Esophagus squamous epithelium (tissue), 4 donors: ENCODE data around the gene AGRP.

Experiments used
- CTCF ChIP-seq, 6 experiments: fragments of 450-650 bp in 4 of 6; fragments of 200-600 bp in 2 of 6; sonication (generic) in 2 of 6; IDR thresholded peaks; one replicate each; pipeline ENCODE4 v1.5.1; 2016 to 2019; ENCODE audit warnings: antibody characterized with exemption in 6 of 6, mild to moderate bottlenecking in 4 of 6, moderate library complexity in 4 of 6
- POLR2A ChIP-seq, 4 donors: fragments of 450-650 bp; IDR thresholded peaks; one replicate each; pipeline ENCODE4 v1.6.1; 2017; ENCODE audit warnings: antibody characterized with exemption in 4 of 4, mild to moderate bottlenecking in 4 of 4, moderate library complexity in 3 of 4

GRCh38 chr16:67454104-67454503 is 29.2 kb downstream of the AGRP start:
- TF ChIP-seq CTCF (IDR thresholded peaks at IDR 0.05) (no peak), POLR2A (IDR thresholded peaks at IDR 0.05) (no peak)
